Prostate gland (tissue), 2 donors: Measurements from ENCODE around the gene TMEM204. TPM values are rescaled to one million over a fixed set of nuclear protein-coding genes. Genes with fewer than 3 reads are reported as not detected.

Experiments
- DNase-seq: peaks from one replicate; pipeline ENCODE4 v3.0.0-alpha.2; 2019; ENCODE audit warnings: low spot score
- H3K27ac ChIP-seq, 2 donors: fragments of 200-600 bp; sonication (generic); 2 replicates each; pipeline ENCODE4 v1.5.1; 2017 to 2019
- H3K27me3 ChIP-seq: fragments of 200-600 bp; sonication (generic); replicated peaks from 2 replicates; pipeline ENCODE4 v1.5.1; 2019; ENCODE audit not compliant: insufficient read depth
- H3K36me3 ChIP-seq, 2 donors: fragments of 200-600 bp; sonication (generic); 1 replicate in 1 of 2; 2 replicates in 1 of 2; pipeline versions ENCODE4 v1.5.1 to v1.8.1; 2017 to 2019
- H3K4me1 ChIP-seq: fragments of 200-600 bp; sonication (generic); replicated peaks from 2 replicates; pipeline ENCODE4 v1.5.1; 2019
- H3K4me3 ChIP-seq, 2 donors: fragments of 200-600 bp; sonication (generic); 2 replicates each; pipeline ENCODE4 v1.5.1; 2017 to 2019
- H3K9me3 ChIP-seq: fragments of 200-600 bp; sonication (generic); 2 replicates; pipeline ENCODE4 v1.5.1; 2017
- POLR2A ChIP-seq: fragments of 450-650 bp; IDR thresholded peaks from one replicate; pipeline ENCODE4 v1.6.1; 2016; ENCODE audit warnings: antibody characterized with exemption, mild to moderate bottlenecking
- POLR2AphosphoS5 ChIP-seq: sonication (generic); formaldehyde crosslinking; IDR thresholded peaks from one replicate; pipeline ENCODE4 v1.6.1; 2017; ENCODE audit warnings: antibody characterized with exemption
- WGBS: methylation state at CpG from one replicate; pipeline ENCODE4 v1.1.5; 2018; 5-methylcytosine and 5-hydroxymethylcytosine counted together
- intact Hi-C: fragments of 100-400 bp; cut with DNase I; formaldehyde crosslinking; loops from one replicate; pipeline ENCODE4 v1.14.2; 2022
- total RNA-seq, 2 donors: library from RNA; depleted of rRNA; stranded (reverse); fragments of >200 nt; gene quantifications; one replicate each; pipeline ENCODE4 v1.1.0, GENCODE V29; 2016
- TF ChIP-seq, protein P1 (sequence below), 4 experiments: fragments of 200-600 bp in 2 of 4; fragments of 450-650 bp in 2 of 4; sonication (generic) in 2 of 4; IDR thresholded peaks; 1 replicate in 3 of 4; 2 replicates in 1 of 4; pipeline ENCODE4 v1.5.1; 2016 to 2019; ENCODE audit warnings: antibody characterized with exemption in 4 of 4, mild to moderate bottlenecking in 2 of 4, moderate library complexity in 2 of 4

The TMEM204 gene
- total RNA-seq, 2 donors from 2014 or later, result 20.7 to 33.9 TPM

DNA sequence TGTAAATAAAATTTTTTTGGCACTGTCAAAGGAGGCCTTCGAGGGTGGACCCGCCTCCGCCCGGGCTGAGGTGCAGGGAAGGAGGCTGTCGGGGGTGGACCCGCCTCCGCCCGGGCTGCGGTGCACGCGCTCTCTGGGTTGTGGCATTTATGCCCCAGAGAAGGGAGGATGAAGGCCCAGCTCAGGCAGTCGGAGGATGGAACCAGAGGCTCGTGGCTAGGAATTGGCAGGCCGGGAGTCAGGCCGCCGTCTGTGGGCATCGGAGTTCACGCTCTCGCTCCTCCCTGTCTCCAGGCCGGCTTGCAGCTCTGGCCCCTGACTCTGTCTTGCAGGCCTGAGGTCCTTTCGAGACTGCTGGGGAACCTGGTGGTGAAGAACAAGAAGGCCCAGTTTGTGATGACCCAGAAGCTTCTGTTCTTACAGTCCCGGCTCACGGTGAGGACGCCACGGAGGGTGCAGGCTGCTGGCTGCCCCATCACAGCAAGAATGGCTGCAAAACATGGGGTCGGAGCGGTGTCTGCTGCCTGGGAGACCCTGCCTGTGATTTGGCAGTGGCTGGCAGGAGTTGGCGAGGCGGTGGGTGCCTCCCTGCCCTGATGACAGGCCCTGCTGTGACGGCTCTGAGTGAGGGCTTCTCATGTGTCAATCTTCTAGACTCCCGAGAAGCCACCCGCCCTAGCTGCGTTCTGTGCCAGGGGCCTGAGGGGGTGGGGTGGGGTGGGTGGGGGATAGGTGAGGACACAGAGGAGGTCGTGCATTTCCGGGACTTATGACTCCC is 34.4 kb upstream of the TMEM204 start:
- intact Hi-C loops, result no loop called here
- TF ChIP-seq POLR2A, result no peak
- no peak for TF ChIP-seq POLR2AphosphoS5
- TF ChIP-seq, protein P1, sequence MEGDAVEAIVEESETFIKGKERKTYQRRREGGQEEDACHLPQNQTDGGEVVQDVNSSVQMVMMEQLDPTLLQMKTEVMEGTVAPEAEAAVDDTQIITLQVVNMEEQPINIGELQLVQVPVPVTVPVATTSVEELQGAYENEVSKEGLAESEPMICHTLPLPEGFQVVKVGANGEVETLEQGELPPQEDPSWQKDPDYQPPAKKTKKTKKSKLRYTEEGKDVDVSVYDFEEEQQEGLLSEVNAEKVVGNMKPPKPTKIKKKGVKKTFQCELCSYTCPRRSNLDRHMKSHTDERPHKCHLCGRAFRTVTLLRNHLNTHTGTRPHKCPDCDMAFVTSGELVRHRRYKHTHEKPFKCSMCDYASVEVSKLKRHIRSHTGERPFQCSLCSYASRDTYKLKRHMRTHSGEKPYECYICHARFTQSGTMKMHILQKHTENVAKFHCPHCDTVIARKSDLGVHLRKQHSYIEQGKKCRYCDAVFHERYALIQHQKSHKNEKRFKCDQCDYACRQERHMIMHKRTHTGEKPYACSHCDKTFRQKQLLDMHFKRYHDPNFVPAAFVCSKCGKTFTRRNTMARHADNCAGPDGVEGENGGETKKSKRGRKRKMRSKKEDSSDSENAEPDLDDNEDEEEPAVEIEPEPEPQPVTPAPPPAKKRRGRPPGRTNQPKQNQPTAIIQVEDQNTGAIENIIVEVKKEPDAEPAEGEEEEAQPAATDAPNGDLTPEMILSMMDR (IDR thresholded peaks at IDR 0.05), result no peak
- H3K4me1 ChIP-seq, result peaks cover 8% of the 10 kb centered on the region
- H3K4me3 ChIP-seq, result no peak overlapping the region
- no peaks in the 10 kb centered on the region for H3K27me3 ChIP-seq
- no peak overlapping the region for H3K27ac ChIP-seq
- 91% methylated on average over 35 of the region's 35 CpGs for WGBS
- H3K36me3 ChIP-seq, result peaks cover 11 to 27% of the 10 kb centered on the region in 2 donors
- H3K9me3 ChIP-seq, result no peaks in the 10 kb centered on the region
- DNase-seq, result no peak

DNA sequence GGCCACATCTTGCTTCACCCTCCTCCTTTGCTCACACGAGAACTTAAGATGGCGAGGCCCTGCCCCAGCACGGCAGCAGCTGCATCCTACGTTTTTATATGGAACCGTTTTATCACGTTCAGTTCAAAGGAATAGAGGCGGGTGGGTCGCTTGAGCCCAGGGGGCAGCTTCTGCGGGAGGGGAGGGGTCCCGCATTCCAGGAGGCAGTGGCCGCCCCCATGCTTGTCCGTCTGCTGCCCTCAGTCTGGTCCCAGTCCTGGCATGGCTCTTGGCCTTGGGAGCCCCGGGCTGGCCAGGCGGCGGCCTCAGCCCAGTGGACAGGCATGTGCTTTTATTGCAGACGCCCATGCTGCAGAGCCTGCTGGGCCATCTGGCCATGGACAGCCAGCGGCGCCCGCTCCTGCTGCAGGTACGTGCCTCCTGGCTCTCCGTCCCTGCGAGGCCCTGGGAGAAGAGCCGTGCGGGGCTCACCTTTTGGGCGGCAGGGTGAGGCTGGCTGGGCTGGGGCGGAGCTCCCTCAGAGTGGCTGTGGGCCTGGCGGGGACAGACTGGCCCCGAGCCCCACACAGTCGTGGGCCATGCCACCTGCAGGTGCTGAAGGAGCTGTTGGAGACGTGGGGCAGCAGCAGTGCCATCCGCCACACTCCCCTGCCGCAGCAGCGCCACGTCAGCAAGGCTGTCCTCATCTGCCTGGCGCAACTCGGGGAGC is 33.6 kb upstream of the TMEM204 start:
- DNase-seq, result no peak
- H3K9me3 ChIP-seq, result no peaks in the 10 kb centered on the region
- peaks cover 11 to 27% of the 10 kb centered on the region in 2 donors for H3K36me3 ChIP-seq
- H3K4me1 ChIP-seq, result peaks cover under 1% of the 10 kb centered on the region
- intact Hi-C loops, result no loop called here
- H3K27ac ChIP-seq, result no peak overlapping the region
- H3K4me3 ChIP-seq, result no peak overlapping the region
- WGBS, result 92% methylated on average over 32 of the region's 36 CpGs
- no peaks in the 10 kb centered on the region for H3K27me3 ChIP-seq
- TF ChIP-seq, protein P1 (IDR thresholded peaks at IDR 0.05), result no peak
- TF ChIP-seq POLR2AphosphoS5 (no peak), POLR2A (no peak)

DNA sequence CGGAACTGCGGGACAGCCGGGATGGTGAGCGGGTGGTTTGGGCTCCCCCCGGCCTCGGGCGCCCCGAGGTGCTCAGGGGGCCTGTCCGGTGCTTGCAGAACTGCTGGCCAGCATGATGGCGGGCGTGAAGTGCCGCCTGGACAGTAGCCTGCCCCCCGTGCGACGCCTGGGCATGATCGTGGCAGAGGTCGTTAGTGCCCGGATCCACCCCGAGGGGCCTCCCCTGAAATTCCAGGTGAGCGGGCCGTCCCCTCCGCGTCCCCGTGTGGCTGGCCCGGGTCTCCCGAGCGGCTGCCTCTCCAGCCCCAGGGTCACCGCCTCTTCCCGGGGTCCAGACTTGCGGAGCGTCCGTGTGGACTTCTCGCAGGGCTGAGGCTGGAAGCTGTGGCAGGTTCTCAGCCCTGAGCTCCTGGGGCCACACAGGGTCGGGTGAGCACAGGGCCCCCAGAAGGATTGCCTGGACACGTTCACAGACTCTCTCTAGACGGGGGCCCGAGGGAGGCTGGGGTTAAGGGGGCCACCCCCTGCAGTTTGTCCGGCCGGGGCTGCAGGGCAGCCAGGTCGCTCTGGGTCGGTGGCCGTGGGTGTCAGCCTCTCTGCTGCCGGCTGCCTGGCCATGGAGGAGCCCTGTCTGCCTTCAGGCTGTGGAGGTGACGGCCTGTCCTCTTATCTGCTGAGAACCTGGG is 32.9 kb upstream of the TMEM204 start:
- Histone ChIP-seq H3K4me1 (no peaks in the 10 kb centered on the region), H3K9me3 (no peaks in the 10 kb centered on the region), H3K27me3 (no peaks in the 10 kb centered on the region), H3K4me3 (no peak overlapping the region), H3K27ac (no peak overlapping the region), H3K36me3 (peaks cover 11 to 20% of the 10 kb centered on the region in 2 donors)
- WGBS, result 92% methylated on average over 21 of the region's 44 CpGs
- DNase-seq, result no peak
- TF ChIP-seq POLR2AphosphoS5, result no peak
- TF ChIP-seq, protein P1 (IDR thresholded peaks at IDR 0.05), result no peak
- no peak for TF ChIP-seq POLR2A
- intact Hi-C loops, result no loop called here

- DNase-seq, result no peak
- intact Hi-C loops, result no loop called here
- peaks cover 11 to 17% of the 10 kb centered on the region in 2 donors for H3K36me3 ChIP-seq
- H3K27ac ChIP-seq, result no peak overlapping the region
- WGBS, result 95% methylated on average over 23 of the region's 23 CpGs
- TF ChIP-seq POLR2AphosphoS5, result no peak
- TF ChIP-seq, protein P1 (IDR thresholded peaks at IDR 0.05), result no peak
- no peak for TF ChIP-seq POLR2A
- no peaks in the 10 kb centered on the region for H3K4me1 ChIP-seq
- no peaks in the 10 kb centered on the region for H3K27me3 ChIP-seq
- H3K4me3 ChIP-seq, result no peak overlapping the region
- H3K9me3 ChIP-seq, result no peaks in the 10 kb centered on the region
Measured at GRCh38 chr16:1501630-1502029, 31.8 kb upstream of the TMEM204 start.
